ENCODE data around the gene TCTN2.
A peak's percentile ranks its signal among the peaks of the same experiment; 100 is the strongest.

The TCTN2 gene

DNA sequence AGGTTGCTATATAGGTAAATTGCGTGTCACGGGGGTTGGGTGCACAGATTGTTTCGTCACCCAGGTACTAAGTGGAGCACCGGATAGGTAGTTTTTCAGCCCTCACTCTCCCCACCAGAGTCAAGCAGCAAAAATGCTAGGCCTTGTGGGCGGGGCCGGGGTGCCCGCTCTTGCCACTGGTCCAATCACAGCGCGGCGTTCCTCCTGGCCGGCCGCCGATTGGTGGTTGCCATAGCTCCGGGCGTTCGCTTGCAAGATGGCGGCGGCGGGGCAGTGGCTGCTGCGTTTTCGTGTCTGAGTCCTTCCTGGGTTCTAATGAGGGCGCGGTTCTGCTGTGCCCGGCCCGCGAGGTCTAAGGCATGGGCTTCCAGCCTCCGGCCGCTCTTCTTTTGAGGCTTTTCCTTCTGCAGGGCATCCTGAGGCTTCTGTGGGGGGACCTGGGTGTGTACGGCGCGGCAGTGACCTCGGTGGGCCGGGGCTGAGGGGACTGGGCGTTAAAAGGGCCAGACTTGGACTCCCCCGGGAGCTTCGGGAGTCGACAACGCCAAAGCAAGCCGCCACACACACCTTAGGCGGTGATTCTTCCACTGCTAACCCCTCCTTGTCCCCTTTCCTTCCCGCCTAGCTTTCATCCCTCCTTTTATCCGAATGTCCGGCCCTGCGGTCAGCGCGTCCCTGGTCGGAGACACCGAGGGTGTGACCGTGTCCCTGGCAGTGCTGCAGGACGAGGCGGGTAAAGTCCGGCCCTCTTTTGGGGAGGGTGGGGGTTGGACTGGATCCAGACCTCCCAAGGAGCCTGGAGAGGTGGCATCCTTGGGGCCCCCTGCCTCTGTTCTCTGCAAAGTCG, at the start of gene TCTN2:
Gene TCTN2 (plus strand): TSS at position 232 of the 847 bp plus-strand sequence. CDS start 128 bp downstream, at position 360.
- H3K27me3 ChIP-seq (ENCODE audit: insufficient read depth, low read length) = no peaks in the 10 kb centered on the region

DNA sequence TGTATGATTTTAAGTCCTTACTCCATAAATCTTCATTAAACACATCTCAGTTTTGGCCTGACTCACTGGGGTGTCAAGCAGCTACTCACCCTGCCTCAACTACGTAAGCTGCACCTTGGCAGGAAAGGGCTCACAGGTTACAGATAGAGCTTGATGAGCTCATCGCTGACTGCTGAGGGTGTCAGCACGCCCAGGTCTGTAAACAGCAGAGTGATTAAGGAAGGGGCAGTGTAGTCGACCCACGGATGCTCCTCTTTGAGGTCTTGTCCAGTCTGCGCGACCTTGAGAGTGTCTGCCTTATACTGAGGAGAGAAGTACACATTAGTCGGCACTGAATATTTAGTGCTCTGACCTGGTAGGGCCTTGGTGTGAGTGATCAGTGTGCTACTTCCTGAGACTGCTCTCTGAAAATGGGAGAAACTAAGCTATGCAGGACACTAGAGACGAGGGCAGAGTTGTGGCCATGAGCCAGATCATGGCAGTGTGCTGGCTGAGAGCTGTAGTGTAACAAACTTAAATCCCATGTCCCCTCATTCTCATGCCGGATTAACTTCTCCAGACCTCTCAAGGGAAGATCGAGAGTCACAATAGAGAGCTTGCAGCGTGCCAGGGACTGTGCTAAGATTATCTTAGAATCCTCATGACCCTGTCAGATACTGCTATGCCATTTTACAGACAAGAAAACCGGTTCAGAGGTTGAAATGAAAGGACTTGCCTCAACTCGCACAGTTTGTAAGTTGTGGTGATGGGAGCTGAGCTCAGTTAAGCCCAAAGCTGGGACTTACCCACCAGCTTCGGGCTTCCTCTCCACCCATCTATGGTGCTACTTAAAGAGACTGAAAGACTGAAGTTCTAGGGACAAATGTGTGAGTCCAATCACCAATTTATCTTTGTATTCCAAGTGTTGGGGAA, 49.0 kb upstream of the TCTN2 start:
- Histone ChIP-seq H2AFZ (ENCODE audit: low read depth, low read length) (no peak overlapping the region), H3K9me3 (ENCODE audit: low read length) (no peaks in the 10 kb centered on the region), H3K4me3 (ENCODE audit: low read length) (no peak overlapping the region), H3K36me3 (ENCODE audit: insufficient read depth, low read length) (peaks cover 80% of the 10 kb centered on the region), H3K27me3 (ENCODE audit: insufficient read depth, low read length) (no peaks in the 10 kb centered on the region), H3K4me1 (ENCODE audit: insufficient read depth, low read length) (no peaks in the 10 kb centered on the region)

More for the DNA sequence above, at the start of gene TCTN2:
- Histone ChIP-seq H3K4me3 (ENCODE audit: low read length) (peak within 1 kb of the TSS; percentile 62), H3K4me1 (ENCODE audit: insufficient read depth, low read length) (peaks cover 12% of the 10 kb centered on the region), H3K36me3 (ENCODE audit: insufficient read depth, low read length) (peaks cover 17% of the 10 kb centered on the region), H2AFZ (ENCODE audit: low read depth, low read length) (peak within 1 kb of the TSS; percentile 74), H3K9me3 (ENCODE audit: low read length) (no peaks in the 10 kb centered on the region)

DNA sequence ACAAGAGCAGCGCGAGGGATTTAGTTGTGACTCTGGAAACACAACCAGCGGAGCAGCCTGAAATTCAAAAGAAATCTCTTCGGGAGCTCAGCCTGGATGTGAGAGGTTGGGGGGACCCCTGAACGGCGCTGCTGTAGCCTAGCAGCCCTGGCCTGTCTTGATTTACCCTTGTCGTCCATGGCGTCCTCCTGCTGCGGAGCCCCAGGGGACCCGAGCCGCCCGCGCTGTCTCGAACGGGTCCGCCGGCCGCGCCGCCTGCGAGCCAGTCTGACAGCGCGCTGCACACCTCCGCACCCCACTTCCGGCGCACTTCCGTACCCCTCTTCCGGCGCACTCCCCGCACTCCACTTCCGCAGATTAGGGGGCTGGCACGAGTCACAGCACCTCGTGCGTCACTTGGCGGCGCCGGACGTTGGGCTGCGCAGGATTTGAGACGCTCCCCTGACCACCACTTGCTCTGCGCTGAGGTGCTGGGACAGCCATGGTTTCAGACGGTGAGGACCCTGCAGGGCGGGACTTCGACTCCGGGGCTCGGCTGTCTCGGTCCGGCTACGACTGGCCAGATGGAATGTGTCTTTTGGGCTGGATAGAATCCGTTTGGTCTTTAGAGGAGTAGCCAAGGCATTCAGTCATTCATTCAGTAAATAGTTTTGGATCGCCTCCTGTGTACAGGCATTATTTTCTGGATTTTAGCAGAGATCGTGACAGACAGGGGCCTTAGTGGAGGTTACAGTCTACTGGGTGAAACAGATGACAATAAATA, 37.4 kb upstream of the TCTN2 start, which contains the start of the genes EIF2B1 and GTF2H3:
Gene EIF2B1 (minus strand): TSS at position 308 of the 763 bp plus-strand sequence. CDS start 129 bp downstream, at position 179.
Gene GTF2H3 (plus strand): TSS at position 451 of the 763 bp plus-strand sequence. CDS start 31 bp downstream, at position 482.
- peaks cover 27% of the 10 kb centered on the region for H3K36me3 ChIP-seq (ENCODE audit: insufficient read depth, low read length)

DNA sequence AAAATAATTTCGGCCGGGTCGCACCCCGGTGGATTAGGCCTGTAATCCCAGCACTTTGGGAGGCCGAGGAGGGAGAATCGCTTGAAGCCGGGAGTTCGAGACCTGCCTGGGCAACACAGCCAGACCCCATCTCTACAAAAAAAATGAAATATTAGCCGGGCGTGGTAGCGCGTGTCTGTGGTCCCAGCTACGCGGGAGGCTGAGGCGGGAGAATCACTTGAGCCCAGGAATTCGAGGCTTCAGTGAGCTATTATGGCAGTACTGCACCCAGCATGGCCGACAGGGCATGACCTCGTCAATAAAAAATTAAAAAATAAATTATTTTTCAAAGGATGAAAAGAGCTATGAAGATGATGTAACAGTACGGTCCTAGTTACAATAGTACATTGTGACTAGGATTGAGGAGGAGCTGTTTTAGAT, 36.8 kb upstream of the TCTN2 start:
- Histone ChIP-seq H2AFZ (ENCODE audit: low read depth, low read length) (no peak overlapping the region), H3K27me3 (ENCODE audit: insufficient read depth, low read length) (no peaks in the 10 kb centered on the region), H3K4me1 (ENCODE audit: insufficient read depth, low read length) (peaks cover 9% of the 10 kb centered on the region), H3K9me3 (ENCODE audit: low read length) (no peaks in the 10 kb centered on the region), H3K4me3 (ENCODE audit: low read length) (peak overlapping the region; percentile 93), H3K36me3 (ENCODE audit: insufficient read depth, low read length) (peaks cover 21% of the 10 kb centered on the region)

More for the DNA sequence above, 37.4 kb upstream of the TCTN2 start, which contains the start of the genes EIF2B1 and GTF2H3:
- Histone ChIP-seq H3K27me3 (ENCODE audit: insufficient read depth, low read length) (no peaks in the 10 kb centered on the region), H2AFZ (ENCODE audit: low read depth, low read length) (peak within 1 kb of the TSS; percentile 60), H3K4me3 (ENCODE audit: low read length) (peak within 1 kb of the TSS; percentile 93), H3K4me1 (ENCODE audit: insufficient read depth, low read length) (peaks cover 9% of the 10 kb centered on the region), H3K9me3 (ENCODE audit: low read length) (no peaks in the 10 kb centered on the region)

DNA sequence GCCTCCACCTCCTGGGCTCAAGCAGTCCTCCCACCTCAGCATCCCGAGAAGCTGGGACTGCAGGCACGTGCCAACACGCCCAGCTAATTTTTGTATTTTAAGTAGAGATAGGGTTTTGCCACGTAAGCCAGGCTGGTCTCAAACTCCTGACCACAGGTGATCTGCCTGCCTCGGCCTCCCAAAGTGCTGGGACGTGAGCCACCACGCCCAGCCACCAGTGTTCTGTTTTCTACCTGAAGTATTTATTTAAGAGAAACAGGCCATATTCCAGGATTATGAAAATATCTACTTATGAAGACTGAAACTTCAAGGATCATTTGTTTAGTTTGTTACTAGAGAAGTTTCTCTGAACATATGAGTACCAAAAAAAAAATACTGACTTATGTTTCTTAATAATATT, 27.0 kb upstream of the TCTN2 start:
- Histone ChIP-seq H3K36me3 (ENCODE audit: insufficient read depth, low read length) (peaks cover 51% of the 10 kb centered on the region), H3K4me1 (ENCODE audit: insufficient read depth, low read length) (no peaks in the 10 kb centered on the region), H3K4me3 (ENCODE audit: low read length) (no peak overlapping the region), H3K9me3 (ENCODE audit: low read length) (no peaks in the 10 kb centered on the region), H3K27me3 (ENCODE audit: insufficient read depth, low read length) (no peaks in the 10 kb centered on the region), H2AFZ (ENCODE audit: low read depth, low read length) (no peak overlapping the region)

DNA sequence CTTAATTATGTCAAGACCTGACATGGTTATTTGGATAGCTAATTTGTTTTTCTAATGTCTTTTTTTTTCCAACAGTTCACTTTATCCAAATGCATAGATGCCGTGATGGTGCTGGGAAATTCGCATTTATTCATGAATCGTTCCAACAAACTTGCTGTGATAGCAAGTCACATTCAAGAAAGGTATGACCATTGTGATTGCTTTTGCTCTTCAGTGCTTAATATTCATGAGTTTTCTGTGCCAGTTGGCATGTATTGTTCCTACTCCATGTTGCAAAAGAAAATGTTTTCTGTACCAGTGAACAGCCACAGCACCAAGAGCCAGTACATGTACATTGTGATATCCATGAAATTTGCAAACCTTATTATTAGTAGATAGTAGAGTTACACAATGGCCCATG, 25.5 kb upstream of the TCTN2 start:
- no peak overlapping the region for H2AFZ ChIP-seq (ENCODE audit: low read depth, low read length)
- no peaks in the 10 kb centered on the region for H3K27me3 ChIP-seq (ENCODE audit: insufficient read depth, low read length)
- H3K9me3 ChIP-seq (ENCODE audit: low read length) = no peaks in the 10 kb centered on the region
- no peaks in the 10 kb centered on the region for H3K4me1 ChIP-seq (ENCODE audit: insufficient read depth, low read length)
- H3K4me3 ChIP-seq (ENCODE audit: low read length) = no peak overlapping the region
- peaks cover 58% of the 10 kb centered on the region for H3K36me3 ChIP-seq (ENCODE audit: insufficient read depth, low read length)

DNA sequence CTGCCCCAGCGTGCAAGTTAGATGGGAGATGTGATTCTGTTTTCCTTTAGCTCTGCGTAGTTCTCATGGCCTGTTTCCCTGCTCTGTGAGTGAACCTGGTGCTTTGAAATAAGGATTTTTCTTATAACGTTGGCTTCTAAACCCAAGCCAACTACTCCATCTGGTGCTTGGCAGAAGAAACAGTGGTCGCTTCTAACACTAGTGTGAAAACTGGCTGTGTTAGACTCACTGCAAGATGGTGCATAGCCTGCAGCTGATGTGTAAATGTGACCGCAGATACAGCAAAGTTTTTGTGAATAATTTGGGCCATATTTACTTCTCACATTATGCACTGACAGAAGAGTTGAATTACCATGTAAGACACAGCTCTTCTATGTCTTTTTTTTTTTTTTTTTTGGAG, 25.0 kb upstream of the TCTN2 start:
- Histone ChIP-seq H3K4me3 (ENCODE audit: low read length) (no peak overlapping the region), H2AFZ (ENCODE audit: low read depth, low read length) (no peak overlapping the region), H3K4me1 (ENCODE audit: insufficient read depth, low read length) (no peaks in the 10 kb centered on the region), H3K36me3 (ENCODE audit: insufficient read depth, low read length) (peaks cover 61% of the 10 kb centered on the region), H3K9me3 (ENCODE audit: low read length) (no peaks in the 10 kb centered on the region), H3K27me3 (ENCODE audit: insufficient read depth, low read length) (no peaks in the 10 kb centered on the region)

DNA sequence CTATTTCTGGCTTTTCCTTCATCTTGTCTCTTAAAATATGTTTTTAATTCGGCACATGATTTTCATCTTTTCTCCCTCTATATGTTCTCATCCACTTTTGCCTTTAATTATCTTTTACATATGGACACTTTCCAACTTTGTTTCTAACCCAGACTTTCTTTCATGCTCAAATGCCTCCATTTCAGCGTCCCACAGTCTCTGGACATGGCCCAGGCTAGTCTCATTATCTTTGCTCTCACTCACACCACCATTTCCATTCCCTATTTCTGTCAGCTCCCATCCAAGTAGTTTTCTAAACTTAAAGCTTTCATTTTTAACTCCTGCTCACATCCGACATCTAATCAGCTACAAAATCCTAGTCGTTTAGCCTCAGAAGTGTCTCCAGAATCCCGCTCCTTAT, 22.5 kb upstream of the TCTN2 start:
- no peak overlapping the region for H2AFZ ChIP-seq (ENCODE audit: low read depth, low read length)
- H3K36me3 ChIP-seq (ENCODE audit: insufficient read depth, low read length) = peaks cover 68% of the 10 kb centered on the region
- H3K4me3 ChIP-seq (ENCODE audit: low read length) = no peak overlapping the region
- no peaks in the 10 kb centered on the region for H3K27me3 ChIP-seq (ENCODE audit: insufficient read depth, low read length)
- H3K4me1 ChIP-seq (ENCODE audit: insufficient read depth, low read length) = no peaks in the 10 kb centered on the region
- no peaks in the 10 kb centered on the region for H3K9me3 ChIP-seq (ENCODE audit: low read length)

DNA sequence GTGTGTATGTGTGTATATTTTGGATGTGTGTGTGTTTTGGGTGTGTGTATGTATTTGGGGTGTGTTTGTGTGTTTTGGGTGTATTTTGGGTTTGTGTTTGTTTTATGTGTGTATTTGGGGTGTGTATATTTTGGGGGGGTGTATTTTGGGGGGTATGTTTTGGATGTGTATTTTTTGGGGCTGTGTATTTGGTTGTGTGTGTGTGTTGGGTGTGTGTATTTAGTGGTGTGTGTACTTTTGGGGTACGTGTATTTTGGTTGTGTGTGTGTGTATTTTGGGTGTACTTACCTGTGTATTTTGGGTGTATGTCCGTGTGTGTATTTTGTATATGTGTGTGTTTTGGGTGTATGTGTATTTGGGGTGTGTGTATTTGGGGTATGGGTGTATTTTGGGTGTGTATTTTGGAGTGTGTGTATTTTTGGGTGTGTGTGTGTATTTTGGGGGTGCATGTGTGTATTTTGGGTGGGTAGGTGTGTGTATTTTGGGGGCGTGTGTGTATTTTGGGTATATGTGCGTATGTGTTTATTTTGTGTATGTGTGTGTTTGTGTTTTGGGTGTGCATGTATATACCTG, 16.7 kb upstream of the TCTN2 start:
- Histone ChIP-seq H3K36me3 (ENCODE audit: insufficient read depth, low read length) (peaks cover 68% of the 10 kb centered on the region), H3K4me1 (ENCODE audit: insufficient read depth, low read length) (no peaks in the 10 kb centered on the region), H3K27me3 (ENCODE audit: insufficient read depth, low read length) (no peaks in the 10 kb centered on the region), H3K4me3 (ENCODE audit: low read length) (no peak overlapping the region), H2AFZ (ENCODE audit: low read depth, low read length) (no peak overlapping the region), H3K9me3 (ENCODE audit: low read length) (no peaks in the 10 kb centered on the region)

DNA sequence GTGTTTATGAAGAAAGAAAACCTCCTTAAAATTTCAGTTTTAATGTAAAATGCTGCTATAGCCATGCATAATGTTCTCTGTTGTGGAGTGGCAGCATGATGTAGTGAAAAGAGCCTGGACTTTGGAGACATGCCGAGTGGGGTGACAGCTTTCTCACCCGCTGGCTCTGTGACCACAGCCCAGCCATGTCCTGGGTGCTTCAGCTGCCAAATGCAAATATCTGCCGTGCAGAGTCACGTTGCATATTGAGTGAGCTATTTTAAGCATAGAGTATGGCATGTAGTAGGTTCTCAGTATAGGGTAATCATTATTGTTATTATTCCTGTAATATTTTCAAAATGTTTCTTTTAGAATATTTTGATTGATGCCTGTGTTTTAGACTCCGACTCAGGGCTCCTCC, 15.5 kb upstream of the TCTN2 start:
- Histone ChIP-seq H3K4me1 (ENCODE audit: insufficient read depth, low read length) (no peaks in the 10 kb centered on the region), H3K27me3 (ENCODE audit: insufficient read depth, low read length) (no peaks in the 10 kb centered on the region), H2AFZ (ENCODE audit: low read depth, low read length) (no peak overlapping the region), H3K36me3 (ENCODE audit: insufficient read depth, low read length) (peaks cover 70% of the 10 kb centered on the region), H3K4me3 (ENCODE audit: low read length) (no peak overlapping the region), H3K9me3 (ENCODE audit: low read length) (no peaks in the 10 kb centered on the region)

DNA sequence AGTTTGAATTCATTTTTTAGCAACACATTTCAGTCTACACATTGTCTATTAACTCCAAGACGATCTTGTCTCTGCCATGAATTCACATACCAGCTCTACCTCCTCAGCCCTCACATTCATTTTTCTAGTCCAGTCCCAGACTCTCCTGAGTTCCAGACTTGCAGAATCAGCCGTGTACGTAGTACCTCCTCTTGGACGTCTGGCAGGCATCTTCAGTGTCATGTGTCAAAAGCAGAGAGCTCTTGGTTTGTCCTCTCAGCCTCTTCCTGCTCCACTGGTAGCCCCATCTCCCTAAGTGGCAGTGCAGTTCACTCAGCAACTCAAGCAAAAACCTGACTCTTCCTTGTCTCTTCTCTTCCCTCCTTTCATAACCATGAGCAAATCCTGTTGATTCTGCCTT, 14.5 kb upstream of the TCTN2 start:
- H3K27me3 ChIP-seq (ENCODE audit: insufficient read depth, low read length) = no peaks in the 10 kb centered on the region
- H3K36me3 ChIP-seq (ENCODE audit: insufficient read depth, low read length) = peaks cover 64% of the 10 kb centered on the region
- no peak overlapping the region for H2AFZ ChIP-seq (ENCODE audit: low read depth, low read length)
- H3K4me3 ChIP-seq (ENCODE audit: low read length) = no peak overlapping the region
- no peaks in the 10 kb centered on the region for H3K4me1 ChIP-seq (ENCODE audit: insufficient read depth, low read length)
- no peaks in the 10 kb centered on the region for H3K9me3 ChIP-seq (ENCODE audit: low read length)

DNA sequence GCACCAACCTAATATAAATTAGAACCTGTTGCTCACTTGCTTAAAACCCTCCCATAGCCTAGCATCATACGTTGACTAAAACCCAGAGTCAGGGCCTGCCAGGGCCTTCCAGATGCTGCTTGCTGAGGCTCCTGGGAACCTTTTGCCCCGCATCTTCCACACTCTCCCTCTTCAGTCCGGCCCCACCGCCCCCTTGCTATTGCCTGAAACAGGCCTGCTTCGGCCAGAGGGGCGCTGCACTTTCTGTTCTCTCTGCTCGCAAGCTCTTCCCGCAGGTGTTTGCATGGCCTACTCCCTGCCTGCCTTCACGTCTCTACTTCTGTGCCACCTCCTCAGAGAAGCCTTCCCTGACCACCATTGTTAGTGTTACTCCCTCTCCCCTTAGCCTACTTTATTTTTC, 13.7 kb upstream of the TCTN2 start:
- H3K4me3 ChIP-seq (ENCODE audit: low read length) = no peak overlapping the region
- H3K4me1 ChIP-seq (ENCODE audit: insufficient read depth, low read length) = no peaks in the 10 kb centered on the region
- no peak overlapping the region for H2AFZ ChIP-seq (ENCODE audit: low read depth, low read length)
- H3K9me3 ChIP-seq (ENCODE audit: low read length) = no peaks in the 10 kb centered on the region
- peaks cover 62% of the 10 kb centered on the region for H3K36me3 ChIP-seq (ENCODE audit: insufficient read depth, low read length)
- no peaks in the 10 kb centered on the region for H3K27me3 ChIP-seq (ENCODE audit: insufficient read depth, low read length)
